AG04450 (cell line): ENCODE results near the gene C22orf31. TPM values are rescaled to one million over a fixed set of nuclear protein-coding genes. Genes with fewer than 3 reads are reported as not detected.
A peak's percentile ranks its signal among the peaks of the same experiment; 100 is the strongest.
"Not testable (repeated sequence)": the region's sequence is repeated elsewhere in the genome, so short reads cannot be mapped to it uniquely, and the experiment has no call there.

Experiments
- CTCF ChIA-PET: fragments of 300-600, 350-600 bp; formaldehyde crosslinking; extraction: SDS; loops from one replicate; lab custom pipeline; 2022; ENCODE audit warnings: antibody characterized with exemption, inconsistent platforms; lab: Charles Lee
- POLR2A ChIA-PET: fragments of 350-600 bp; formaldehyde crosslinking; extraction: SDS; loops from one replicate; lab custom pipeline; 2021; ENCODE audit warnings: antibody characterized with exemption, inconsistent platforms; lab: Yijun Ruan, JAX
- DNase-seq: peaks from one replicate; pipeline ENCODE4 v3.0.0-alpha.2; 2011; ENCODE audit warnings: low read depth, low spot score
- H3K27ac ChIP-seq: one replicate; pipeline ENCODE4 v1.5.1; 2012; ENCODE audit warnings: low read depth, low read length, control low read depth
- H3K27me3 ChIP-seq: one replicate; pipeline ENCODE4 v1.6.0; 2012; ENCODE audit warnings: low read length; ENCODE audit not compliant: control insufficient read depth, insufficient read depth
- H3K4me3 ChIP-seq: 2 replicates; pipeline ENCODE4 v1.5.1; 2011; ENCODE audit warnings: mild to moderate bottlenecking, low read depth, low read length, control low read depth
- H3K9me3 ChIP-seq: 2 replicates; pipeline ENCODE4 v1.5.1; 2012; ENCODE audit warnings: low read length; ENCODE audit not compliant: control insufficient read depth, insufficient read depth
- polyA plus RNA-seq: library from polyadenylated mRNA; depleted of rRNA; stranded (reverse); fragments of >200 nt; gene quantifications from 2 replicates; pipeline ENCODE4 v1.2.3, GENCODE V29; 2011
- TF ChIP-seq, protein P1 (sequence below): IDR thresholded peaks from 2 replicates; pipeline ENCODE4 v1.5.1; 2011; ENCODE audit warnings: low read depth, low read length, control low read depth, inconsistent platforms

The C22orf31 gene
- polyA plus RNA-seq, 1 experiment: 0.11 TPM

DNA sequence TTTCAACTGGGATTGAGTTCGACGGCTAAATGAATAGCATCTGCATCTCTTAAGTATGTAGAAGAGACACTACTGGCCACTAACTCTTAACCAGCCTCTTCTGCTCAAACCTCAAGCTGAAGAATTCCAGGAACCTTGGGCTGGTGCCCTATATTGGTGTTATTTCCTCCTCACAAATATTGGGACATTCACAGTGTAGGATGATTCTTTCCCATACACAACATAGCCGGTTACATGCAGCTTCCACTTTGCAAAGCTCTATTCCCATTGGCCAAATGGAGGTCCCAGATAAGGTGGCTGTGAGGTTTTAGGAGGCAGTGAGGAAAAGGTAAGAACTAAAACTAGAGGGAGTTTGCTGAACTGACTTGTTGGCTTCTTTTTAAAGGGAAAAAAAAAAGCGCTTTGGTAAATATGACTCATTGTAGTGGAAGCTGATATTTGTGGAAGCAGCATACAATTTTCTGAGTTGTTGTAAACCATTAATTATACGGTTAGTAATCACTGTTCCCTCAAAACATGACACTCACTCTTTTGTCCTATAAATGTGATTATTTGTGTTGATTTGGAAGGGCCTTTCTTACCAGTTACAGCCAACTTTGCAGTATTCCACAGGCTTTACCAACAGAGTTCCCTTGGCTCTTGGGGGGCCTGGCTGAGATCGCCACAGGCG, 17.6 kb downstream of the C22orf31 start:
- TF ChIP-seq, protein P1, sequence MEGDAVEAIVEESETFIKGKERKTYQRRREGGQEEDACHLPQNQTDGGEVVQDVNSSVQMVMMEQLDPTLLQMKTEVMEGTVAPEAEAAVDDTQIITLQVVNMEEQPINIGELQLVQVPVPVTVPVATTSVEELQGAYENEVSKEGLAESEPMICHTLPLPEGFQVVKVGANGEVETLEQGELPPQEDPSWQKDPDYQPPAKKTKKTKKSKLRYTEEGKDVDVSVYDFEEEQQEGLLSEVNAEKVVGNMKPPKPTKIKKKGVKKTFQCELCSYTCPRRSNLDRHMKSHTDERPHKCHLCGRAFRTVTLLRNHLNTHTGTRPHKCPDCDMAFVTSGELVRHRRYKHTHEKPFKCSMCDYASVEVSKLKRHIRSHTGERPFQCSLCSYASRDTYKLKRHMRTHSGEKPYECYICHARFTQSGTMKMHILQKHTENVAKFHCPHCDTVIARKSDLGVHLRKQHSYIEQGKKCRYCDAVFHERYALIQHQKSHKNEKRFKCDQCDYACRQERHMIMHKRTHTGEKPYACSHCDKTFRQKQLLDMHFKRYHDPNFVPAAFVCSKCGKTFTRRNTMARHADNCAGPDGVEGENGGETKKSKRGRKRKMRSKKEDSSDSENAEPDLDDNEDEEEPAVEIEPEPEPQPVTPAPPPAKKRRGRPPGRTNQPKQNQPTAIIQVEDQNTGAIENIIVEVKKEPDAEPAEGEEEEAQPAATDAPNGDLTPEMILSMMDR: 0 out of 2 replicates have a peak, but pooled peaks have one; percentile 12
- POLR2A ChIA-PET: interaction anchor here (0.6 to 1.4 kb wide), 4 partner anchors 13 to 274 kb away, joined by 3 to 11 read pairs (median 6); no protein-coding TSS in a partner anchor
- CTCF ChIA-PET: interaction anchor here (0.6 to 6.2 kb wide), 6 partner anchors 11 to 202 kb away, joined by 3 to 42 read pairs (median 8); no protein-coding TSS in a partner anchor
- Histone ChIP-seq H3K4me3 (no peak overlapping the region), H3K9me3 (no peaks in the 10 kb centered on the region), H3K27ac (peak overlapping the region; percentile 80), H3K27me3 (no peaks in the 10 kb centered on the region)
- DNase-seq: no peak

DNA sequence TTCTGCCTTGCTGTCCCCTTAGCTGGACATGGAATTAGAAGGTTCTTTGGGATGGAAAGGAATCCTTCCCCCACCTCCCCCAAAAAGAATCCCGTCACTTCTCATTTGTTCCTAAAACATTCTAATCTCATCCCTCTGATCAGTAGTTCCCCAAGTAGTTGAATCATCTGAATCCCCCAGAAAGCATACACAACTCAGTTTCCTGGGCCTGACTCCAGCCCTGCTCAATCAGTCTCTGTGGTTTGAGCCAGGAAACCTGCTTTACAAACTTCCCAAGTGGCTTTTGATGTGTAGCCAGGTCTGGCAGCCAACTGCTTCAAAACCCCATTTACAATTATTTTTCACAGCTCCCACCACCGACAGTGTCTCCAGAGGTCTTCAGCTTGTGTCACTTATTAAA, 20.2 kb downstream of the C22orf31 start:
- H3K4me3 ChIP-seq: no peak overlapping the region
- no peaks in the 10 kb centered on the region for H3K9me3 ChIP-seq
- no peak for DNase-seq
- TF ChIP-seq, protein P1: no peak
- H3K27ac ChIP-seq: peak overlapping the region; percentile 42
- no peaks in the 10 kb centered on the region for H3K27me3 ChIP-seq
- ChIA-PET POLR2A (interaction anchor here (1.2 kb wide), 1 partner anchor 137 kb away, joined by 7 read pairs; no protein-coding TSS in a partner anchor), CTCF (interaction anchor here (0.7 to 6.2 kb wide), 15 partner anchors 9 to 435 kb away, joined by 3 to 81 read pairs (median 5); no protein-coding TSS in a partner anchor)

DNA sequence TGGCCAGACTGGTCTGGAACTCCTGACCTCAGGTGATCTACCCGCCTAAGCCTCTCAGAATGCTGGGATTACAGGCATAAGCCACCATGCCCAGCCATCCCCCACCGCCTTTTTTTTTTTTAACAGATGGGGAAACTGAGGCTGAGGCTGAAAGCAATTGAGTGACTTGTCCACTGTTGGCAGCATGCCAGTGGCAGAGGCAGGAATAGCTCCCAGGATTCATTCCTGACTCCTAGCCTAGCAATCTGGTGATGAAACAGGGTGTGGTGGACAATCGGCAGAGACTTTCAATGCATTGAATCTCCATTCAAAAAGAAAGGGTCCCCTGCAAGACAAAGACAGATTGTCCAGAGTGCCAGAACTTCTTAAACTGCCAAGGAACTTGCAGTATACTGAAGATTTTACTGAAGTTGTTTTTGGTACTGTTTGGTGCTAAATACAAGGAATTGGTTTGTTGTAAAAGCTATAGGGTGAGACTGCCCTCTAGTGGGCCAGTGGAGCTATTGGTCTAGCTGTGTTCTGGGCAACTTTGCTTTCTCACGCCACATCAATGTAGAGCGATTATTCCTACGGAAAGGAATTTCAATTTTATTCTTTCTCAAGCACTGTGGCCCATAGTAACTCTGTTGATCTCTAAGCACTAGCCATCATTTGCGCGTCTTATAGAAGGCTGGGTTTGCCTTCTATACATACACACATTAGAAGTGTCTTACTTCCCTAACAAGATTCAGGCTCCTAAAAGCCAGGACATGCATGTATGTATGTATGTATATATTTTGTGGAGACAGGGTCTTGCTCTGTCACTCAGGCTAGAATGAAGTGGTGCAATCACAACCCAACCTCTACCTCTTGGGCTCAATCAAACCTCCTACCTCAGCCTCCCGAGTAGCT, 21.0 kb downstream of the C22orf31 start:
- TF ChIP-seq, protein P1: peak; percentile 98
- CTCF ChIA-PET: interaction anchor here (0.6 to 6.2 kb wide), 32 partner anchors 8 to 1030 kb away, joined by 3 to 81 read pairs (median 4); partner anchors contain the start of gene C22orf31
- H3K4me3 ChIP-seq: no peak overlapping the region
- H3K9me3 ChIP-seq: no peaks in the 10 kb centered on the region
- peak overlapping the region; percentile 2 for H3K27ac ChIP-seq
- peak; percentile 88 for DNase-seq
- no peaks in the 10 kb centered on the region for H3K27me3 ChIP-seq
- POLR2A ChIA-PET: interaction anchor here (0.7 to 1.2 kb wide), 4 partner anchors 10 to 241 kb away, joined by 3 to 7 read pairs (median 4); partner anchors contain the start of gene XBP1

DNA sequence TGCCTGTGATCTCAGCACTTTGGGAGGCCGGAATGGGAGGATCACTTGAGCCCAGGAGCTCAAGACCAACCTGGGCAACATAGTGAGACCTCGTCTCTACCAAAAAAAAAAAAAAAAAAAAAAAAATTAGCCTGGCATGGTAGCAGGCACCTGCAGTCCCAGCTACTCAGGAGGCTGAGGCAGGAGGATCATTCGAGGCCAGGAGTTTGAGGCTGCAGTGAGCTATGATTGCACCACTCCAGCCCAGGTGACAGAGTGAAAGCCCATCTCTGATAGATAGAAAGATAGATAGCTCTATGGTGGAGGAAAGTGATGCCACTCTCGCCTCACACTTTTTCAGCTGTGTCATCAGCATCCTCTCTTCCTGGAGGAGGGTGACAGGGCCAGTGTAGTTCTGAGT, 21.9 kb downstream of the C22orf31 start:
- POLR2A ChIA-PET: interaction anchor here (0.7 kb wide), 1 partner anchor 164 kb away, joined by 4 read pairs; no protein-coding TSS in a partner anchor
- H3K27ac ChIP-seq, H3K4me3 ChIP-seq, H3K9me3 ChIP-seq, H3K27me3 ChIP-seq, DNase-seq: not testable (repeated sequence)
- CTCF ChIA-PET: interaction anchor here (0.6 to 6.2 kb wide), 17 partner anchors 14 to 439 kb away, joined by 3 to 81 read pairs (median 6); no protein-coding TSS in a partner anchor

DNA sequence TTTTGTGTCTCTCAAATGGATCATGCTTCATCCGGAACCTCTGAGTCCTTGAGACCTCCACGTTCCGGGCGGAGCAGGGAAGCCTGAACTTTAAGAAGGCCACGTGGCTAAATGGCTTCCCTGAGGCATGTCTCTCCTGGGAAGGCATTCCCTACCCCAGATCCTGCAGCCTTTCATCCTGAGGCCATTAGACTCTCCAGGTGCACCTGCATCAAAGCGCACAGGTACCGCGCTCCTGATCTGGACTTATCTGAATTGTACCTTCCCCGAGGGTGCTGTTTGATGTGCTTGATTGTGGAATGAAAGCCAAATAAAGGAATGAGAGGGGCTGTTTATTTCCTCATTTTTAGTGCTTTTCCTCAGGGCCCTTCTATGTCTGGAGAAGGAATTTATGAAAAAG, 22.5 kb downstream of the C22orf31 start:
- Histone ChIP-seq H3K4me3 (no peak overlapping the region), H3K27me3 (no peaks in the 10 kb centered on the region), H3K27ac (no peak overlapping the region), H3K9me3 (no peaks in the 10 kb centered on the region)
- TF ChIP-seq, protein P1: no peak
- no peak for DNase-seq
- ChIA-PET POLR2A (interaction anchor here (0.7 kb wide), 1 partner anchor 163 kb away, joined by 4 read pairs; no protein-coding TSS in a partner anchor), CTCF (interaction anchor here (0.6 to 6.2 kb wide), 12 partner anchors 55 to 439 kb away, joined by 3 to 81 read pairs (median 8); no protein-coding TSS in a partner anchor)
